Ammon's horn (tissue), 1 donor: Measurements from ENCODE around the gene ARRDC1.
"Not testable (repeated sequence)": the region's sequence is repeated elsewhere in the genome, so short reads cannot be mapped to it uniquely, and the experiment has no call there.

Experiments used
- DNase-seq: peaks from one replicate; pipeline ENCODE4 v3.0.0-alpha.2; 2016; ENCODE audit warnings: low spot score

The ARRDC1 gene

GRCh38 chr9:137583957-137584356 is 21.5 kb upstream of the ARRDC1 start:
- DNase-seq = no peak

- DNase-seq = no peak
Observed at GRCh38 chr9:137586854-137587253, 18.6 kb upstream of the ARRDC1 start.

GRCh38 chr9:137588311-137588710 is 17.2 kb upstream of the ARRDC1 start:
- DNase-seq = no peak

- DNase-seq = no peak
Observed at GRCh38 chr9:137588891-137589290, 16.6 kb upstream of the ARRDC1 start.

GRCh38 chr9:137589441-137590122 is 15.9 kb upstream of the ARRDC1 start:
- no peak for DNase-seq

GRCh38 chr9:137590123-137590468 is 15.4 kb upstream of the ARRDC1 start:
- DNase-seq = no peak

- peak; percentile 85 for DNase-seq
Observed at GRCh38 chr9:137590469-137591383, 14.8 kb upstream of the ARRDC1 start, which contains the start of gene ZMYND19. Gene ZMYND19, minus strand, starts transcription at chr9:137590512. Its CDS starts 249 bp downstream, at chr9:137590263.

- DNase-seq = no peak
Observed at GRCh38 chr9:137592767-137593166, 12.7 kb upstream of the ARRDC1 start.

- DNase-seq = no peak
Observed at GRCh38 chr9:137593176-137593575, 12.3 kb upstream of the ARRDC1 start.

GRCh38 chr9:137596577-137596976 is 8.9 kb upstream of the ARRDC1 start:
- DNase-seq = not testable (repeated sequence)

- DNase-seq = no peak
Observed at GRCh38 chr9:137598943-137599342, 6.5 kb upstream of the ARRDC1 start.

- peak; percentile 49 for DNase-seq
Observed at GRCh38 chr9:137602661-137603060, 2.8 kb upstream of the ARRDC1 start.

- peak; percentile 8 for DNase-seq
Observed at GRCh38 chr9:137603879-137604278, 1.6 kb upstream of the ARRDC1 start.

- peak; percentile 25 for DNase-seq
Observed at GRCh38 chr9:137604345-137605086, 970 bp upstream of the ARRDC1 start.

- DNase-seq = peak; percentile 26
Observed at GRCh38 chr9:137606005-137606621, 627 bp downstream of the ARRDC1 start.

- DNase-seq = no peak
Observed at GRCh38 chr9:137606734-137607138, 1.2 kb downstream of the ARRDC1 start.

GRCh38 chr9:137607141-137607857 is 1.8 kb downstream of the ARRDC1 start:
- DNase-seq = no peak

- no peak for DNase-seq
Observed at GRCh38 chr9:137610944-137611343, 5.5 kb downstream of the ARRDC1 start.

- DNase-seq = no peak
Observed at GRCh38 chr9:137611623-137612609, 6.4 kb downstream of the ARRDC1 start.

- DNase-seq = no peak
Observed at GRCh38 chr9:137612741-137613142, 7.3 kb downstream of the ARRDC1 start.
